HUES64 (cell line): ENCODE results near the gene OLR1.
"Not testable (repeated sequence)": the region's sequence is repeated elsewhere in the genome, so short reads cannot be mapped to it uniquely, and the experiment has no call there.

Experiments used
- H3K27ac ChIP-seq: 2 replicates; pipeline ENCODE4 v1.7.0; 2013; ENCODE audit warnings: low read depth, low read length, inconsistent platforms
- H3K27me3 ChIP-seq: 2 replicates; pipeline ENCODE4 v1.6.1; 2013; ENCODE audit warnings: mild to moderate bottlenecking, low read length; ENCODE audit not compliant: insufficient read depth
- H3K36me3 ChIP-seq: 2 replicates; pipeline ENCODE4 v1.6.1; 2013; ENCODE audit warnings: mild to moderate bottlenecking, low read length; ENCODE audit not compliant: insufficient read depth
- H3K4me1 ChIP-seq: 2 replicates; pipeline ENCODE4 v1.6.1; 2013; ENCODE audit warnings: mild to moderate bottlenecking, low read length, moderate library complexity; ENCODE audit not compliant: insufficient read depth
- H3K4me3 ChIP-seq: 2 replicates; pipeline ENCODE4 v1.5.1; 2013; ENCODE audit warnings: mild to moderate bottlenecking, low read length, moderate library complexity
- H3K9ac ChIP-seq: 2 replicates; pipeline ENCODE4 v1.6.1; 2013; ENCODE audit warnings: mild to moderate bottlenecking, low read depth, low read length
- H3K9me3 ChIP-seq: 2 replicates; pipeline ENCODE4 v1.6.1; 2013; ENCODE audit warnings: low read depth, low read length; ENCODE audit not compliant: insufficient read depth
- WGBS: fragments of 150-250, 120-280 bp; methylation state at CpG from one replicate; pipeline ENCODE4 v1.1.7; 2013; ENCODE audit warnings: missing lambda C conversion rate; 5-methylcytosine and 5-hydroxymethylcytosine counted together

The OLR1 gene

GRCh38 chr12:10190558-10191388 is 18.8 kb upstream of the OLR1 start:
- no peak overlapping the region for H3K9ac ChIP-seq

GRCh38 chr12:10189653-10190052 is 17.7 kb upstream of the OLR1 start:
- Histone ChIP-seq H3K27me3 (no peaks in the 10 kb centered on the region), H3K4me1 (peaks cover 9% of the 10 kb centered on the region; the same call in 1 of the 2 replicates), H3K27ac (no peak overlapping the region), H3K9me3 (no peaks in the 10 kb centered on the region), H3K9ac (no peak overlapping the region), H3K4me3 (no peak overlapping the region), H3K36me3 (no peaks in the 10 kb centered on the region)
- WGBS = 90% methylated on average over 5 of the region's 5 CpGs

More at GRCh38 chr12:10190558-10191388, 18.8 kb upstream of the OLR1 start:
- no peaks in the 10 kb centered on the region for H3K9me3 ChIP-seq
- 60% methylated on average over 12 of the region's 13 CpGs for WGBS
- H3K36me3 ChIP-seq = no peaks in the 10 kb centered on the region
- H3K27ac ChIP-seq = no peak overlapping the region
- no peak overlapping the region for H3K4me3 ChIP-seq
- peaks cover 9% of the 10 kb centered on the region; the same call in 1 of the 2 replicates for H3K4me1 ChIP-seq
- no peaks in the 10 kb centered on the region for H3K27me3 ChIP-seq

GRCh38 chr12:10186958-10187357 is 15.0 kb upstream of the OLR1 start:
- not testable (repeated sequence) for H3K27me3 ChIP-seq, H3K4me1 ChIP-seq, H3K27ac ChIP-seq, H3K4me3 ChIP-seq, H3K9me3 ChIP-seq, H3K36me3 ChIP-seq, H3K9ac ChIP-seq
- WGBS = 98% methylated on average over 6 of the region's 6 CpGs

- no peak overlapping the region for H3K4me3 ChIP-seq
- H3K27me3 ChIP-seq = no peaks in the 10 kb centered on the region
- 94% methylated on average over 11 of the region's 11 CpGs for WGBS
- no peak overlapping the region for H3K27ac ChIP-seq
- no peaks in the 10 kb centered on the region for H3K4me1 ChIP-seq
- H3K9me3 ChIP-seq = no peaks in the 10 kb centered on the region
- H3K36me3 ChIP-seq = no peaks in the 10 kb centered on the region
- H3K9ac ChIP-seq = no peak overlapping the region
These were observed 14.4 kb upstream of the OLR1 start for GRCh38 chr12:10186299-10186698.

- H3K27ac ChIP-seq = no peak overlapping the region
- no peaks in the 10 kb centered on the region for H3K36me3 ChIP-seq
- H3K4me3 ChIP-seq = no peak overlapping the region
- no peaks in the 10 kb centered on the region for H3K4me1 ChIP-seq
- no peaks in the 10 kb centered on the region for H3K9me3 ChIP-seq
- H3K9ac ChIP-seq = no peak overlapping the region
- no peaks in the 10 kb centered on the region for H3K27me3 ChIP-seq
- 88% methylated on average over 7 of the region's 7 CpGs for WGBS
These were observed 12.4 kb upstream of the OLR1 start for GRCh38 chr12:10184261-10184843.

GRCh38 chr12:10182354-10183049 is 10.6 kb upstream of the OLR1 start:
- Histone ChIP-seq H3K4me3 (no peak overlapping the region), H3K9me3 (no peaks in the 10 kb centered on the region), H3K36me3 (no peaks in the 10 kb centered on the region), H3K4me1 (no peaks in the 10 kb centered on the region), H3K27me3 (no peaks in the 10 kb centered on the region), H3K27ac (no peak overlapping the region), H3K9ac (no peak overlapping the region)
- WGBS = 83% methylated on average over 3 of the region's 5 CpGs

- Histone ChIP-seq H3K4me3 (no peak overlapping the region), H3K27ac (no peak overlapping the region), H3K9ac (no peak overlapping the region), H3K9me3 (no peaks in the 10 kb centered on the region), H3K4me1 (no peaks in the 10 kb centered on the region), H3K36me3 (no peaks in the 10 kb centered on the region), H3K27me3 (no peaks in the 10 kb centered on the region)
- WGBS = 86% methylated on average over 5 of the region's 5 CpGs
These were observed 7.8 kb upstream of the OLR1 start for GRCh38 chr12:10179776-10180181.

GRCh38 chr12:10178821-10179220 is 6.9 kb upstream of the OLR1 start, which contains the start of gene TMEM52B:
Gene TMEM52B (plus strand): TSS chr12:10179032. CDS start chr12:10179575, 543 bp downstream.
- Histone ChIP-seq H3K9me3 (no peaks in the 10 kb centered on the region), H3K36me3 (no peaks in the 10 kb centered on the region), H3K4me1 (no peaks in the 10 kb centered on the region), H3K27ac (no peak within 1 kb of the TSS), H3K9ac (no peak within 1 kb of the TSS), H3K4me3 (no peak within 1 kb of the TSS), H3K27me3 (no peaks in the 10 kb centered on the region)
- WGBS = 79% methylated on average over 3 of the region's 4 CpGs

GRCh38 chr12:10175846-10176636 is 4.1 kb upstream of the OLR1 start:
- H3K9ac ChIP-seq = no peak overlapping the region
- H3K9me3 ChIP-seq = no peaks in the 10 kb centered on the region
- no peaks in the 10 kb centered on the region for H3K4me1 ChIP-seq
- no peak overlapping the region for H3K4me3 ChIP-seq
- 89% methylated on average over 5 of the region's 5 CpGs for WGBS
- H3K36me3 ChIP-seq = no peaks in the 10 kb centered on the region
- H3K27ac ChIP-seq = no peak overlapping the region
- no peaks in the 10 kb centered on the region for H3K27me3 ChIP-seq

GRCh38 chr12:10174986-10175614 is 3.2 kb upstream of the OLR1 start:
- H3K27ac ChIP-seq = no peak overlapping the region
- WGBS = 100% methylated on average over 1 of the region's 2 CpGs
- H3K36me3 ChIP-seq = no peaks in the 10 kb centered on the region
- H3K9me3 ChIP-seq = no peaks in the 10 kb centered on the region
- H3K9ac ChIP-seq = no peak overlapping the region
- H3K4me1 ChIP-seq = no peaks in the 10 kb centered on the region
- no peak overlapping the region for H3K4me3 ChIP-seq
- no peaks in the 10 kb centered on the region for H3K27me3 ChIP-seq
